Left forelimb (tissue), 1 donor: ENCODE data around the gene OR2H2.

Source experiments
- DNase-seq: peaks from one replicate; pipeline ENCODE4 v3.0.0-alpha.2; 2018; ENCODE audit warnings: low spot score

Gene OR2H2

GRCh38 chr6:29584821-29585220 lies at the start of gene OR2H2:
TSS of gene OR2H2 (plus strand) at chr6:29585121. CDS start at chr6:29587945, 2,824 bp downstream.
- DNase-seq, result no peak

- no peak for DNase-seq
Measured at GRCh38 chr6:29537714-29538403, 47.1 kb upstream of the OR2H2 start.

GRCh38 chr6:29547573-29547972 lies 37.3 kb upstream of the OR2H2 start:
- no peak for DNase-seq

GRCh38 chr6:29552512-29553051 lies 32.3 kb upstream of the OR2H2 start:
- DNase-seq, result no peak

- DNase-seq, result no peak
Measured at GRCh38 chr6:29553268-29554057, 31.5 kb upstream of the OR2H2 start.

GRCh38 chr6:29554764-29555163 lies 30.2 kb upstream of the OR2H2 start:
- DNase-seq, result no peak

- DNase-seq, result no peak
Measured at GRCh38 chr6:29557320-29557719, 27.6 kb upstream of the OR2H2 start.

GRCh38 chr6:29558439-29559079 lies 26.4 kb upstream of the OR2H2 start:
- no peak for DNase-seq

- no peak for DNase-seq
Measured at GRCh38 chr6:29559524-29560287, 25.2 kb upstream of the OR2H2 start, which contains the start of gene UBD. TSS of gene UBD (minus strand) at chr6:29559732. CDS start at chr6:29559701, 31 bp downstream.

- DNase-seq, result no peak
Measured at GRCh38 chr6:29561091-29561490, 23.8 kb upstream of the OR2H2 start.

- DNase-seq, result no peak
Measured at GRCh38 chr6:29561606-29562181, 23.2 kb upstream of the OR2H2 start.

GRCh38 chr6:29563435-29563965 lies 21.4 kb upstream of the OR2H2 start:
- DNase-seq, result no peak

GRCh38 chr6:29564875-29565274 lies 20.0 kb upstream of the OR2H2 start:
- DNase-seq, result no peak

GRCh38 chr6:29566856-29567255 lies 18.1 kb upstream of the OR2H2 start:
- no peak for DNase-seq

GRCh38 chr6:29567541-29567940 lies 17.4 kb upstream of the OR2H2 start:
- no peak for DNase-seq

GRCh38 chr6:29567991-29568390 lies 16.9 kb upstream of the OR2H2 start:
- no peak for DNase-seq

- DNase-seq, result no peak
Measured at GRCh38 chr6:29576056-29576455, 8.9 kb upstream of the OR2H2 start.

GRCh38 chr6:29577544-29577943 lies 7.4 kb upstream of the OR2H2 start:
- DNase-seq, result no peak

- DNase-seq, result no peak
Measured at GRCh38 chr6:29589423-29590048, 4.6 kb downstream of the OR2H2 start.

GRCh38 chr6:29590218-29590808 lies 5.4 kb downstream of the OR2H2 start:
- DNase-seq, result no peak
